ENCODE data around the gene FAM241A.

The FAM241A gene

DNA sequence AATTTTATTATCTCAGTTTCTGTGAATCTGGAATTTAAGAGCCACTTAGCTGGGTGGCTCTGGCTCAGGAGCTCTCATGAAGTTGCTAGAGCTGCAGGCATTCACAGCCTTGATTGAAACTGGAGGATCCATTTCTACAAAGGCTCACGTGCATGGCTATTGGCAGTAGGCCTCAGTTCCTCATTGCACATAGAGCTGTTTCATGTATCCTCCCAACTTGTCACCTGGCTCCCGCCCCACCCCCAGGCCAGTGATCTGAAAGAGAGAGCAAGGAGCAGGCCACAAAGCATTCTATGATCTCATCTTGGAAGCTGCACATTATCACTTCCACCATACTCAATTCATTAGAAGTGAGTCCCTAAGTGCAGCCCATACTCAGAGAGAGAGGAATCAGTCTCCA, 67.8 kb downstream of the FAM241A start:
- DNase-seq (ENCODE audit: low read depth in 2 of 2, low spot score in 1 of 2), result no peak

DNA sequence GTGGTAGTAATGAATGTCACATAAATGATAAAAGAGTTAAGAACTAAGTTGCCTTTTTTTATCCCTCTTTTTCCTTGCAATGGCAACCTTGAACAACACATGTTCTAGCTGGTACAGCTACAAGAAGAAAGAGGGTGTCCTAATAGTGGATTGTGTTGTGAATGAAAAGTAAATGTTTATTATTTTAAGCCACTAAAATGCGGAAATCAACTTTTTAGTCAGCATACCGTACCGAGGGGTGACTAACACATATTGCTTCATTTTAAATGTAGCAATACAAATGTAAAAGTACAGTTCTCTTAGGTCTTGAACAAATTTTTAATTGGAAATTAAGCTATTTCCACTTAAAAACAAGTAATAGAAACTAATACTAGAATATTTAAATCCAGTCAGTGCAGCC, 68.6 kb downstream of the FAM241A start:
- no peak for DNase-seq (ENCODE audit: low read depth in 2 of 2, low spot score in 1 of 2)

- DNase-seq (ENCODE audit: low read depth in 2 of 2, low spot score in 1 of 2), result no peak
Observed at GRCh38 chr4:112214390-112215264, 69.4 kb downstream of the FAM241A start.

GRCh38 chr4:112219826-112220366, 74.6 kb downstream of the FAM241A start:
- no peak for DNase-seq (ENCODE audit: low read depth in 2 of 2, low spot score in 1 of 2)

GRCh38 chr4:112222219-112222955, 77.1 kb downstream of the FAM241A start:
- DNase-seq (ENCODE audit: low read depth in 2 of 2, low spot score in 1 of 2), result no peak

GRCh38 chr4:112225157-112225556, 79.9 kb downstream of the FAM241A start:
- DNase-seq (ENCODE audit: low read depth in 2 of 2, low spot score in 1 of 2), result no peak

DNA sequence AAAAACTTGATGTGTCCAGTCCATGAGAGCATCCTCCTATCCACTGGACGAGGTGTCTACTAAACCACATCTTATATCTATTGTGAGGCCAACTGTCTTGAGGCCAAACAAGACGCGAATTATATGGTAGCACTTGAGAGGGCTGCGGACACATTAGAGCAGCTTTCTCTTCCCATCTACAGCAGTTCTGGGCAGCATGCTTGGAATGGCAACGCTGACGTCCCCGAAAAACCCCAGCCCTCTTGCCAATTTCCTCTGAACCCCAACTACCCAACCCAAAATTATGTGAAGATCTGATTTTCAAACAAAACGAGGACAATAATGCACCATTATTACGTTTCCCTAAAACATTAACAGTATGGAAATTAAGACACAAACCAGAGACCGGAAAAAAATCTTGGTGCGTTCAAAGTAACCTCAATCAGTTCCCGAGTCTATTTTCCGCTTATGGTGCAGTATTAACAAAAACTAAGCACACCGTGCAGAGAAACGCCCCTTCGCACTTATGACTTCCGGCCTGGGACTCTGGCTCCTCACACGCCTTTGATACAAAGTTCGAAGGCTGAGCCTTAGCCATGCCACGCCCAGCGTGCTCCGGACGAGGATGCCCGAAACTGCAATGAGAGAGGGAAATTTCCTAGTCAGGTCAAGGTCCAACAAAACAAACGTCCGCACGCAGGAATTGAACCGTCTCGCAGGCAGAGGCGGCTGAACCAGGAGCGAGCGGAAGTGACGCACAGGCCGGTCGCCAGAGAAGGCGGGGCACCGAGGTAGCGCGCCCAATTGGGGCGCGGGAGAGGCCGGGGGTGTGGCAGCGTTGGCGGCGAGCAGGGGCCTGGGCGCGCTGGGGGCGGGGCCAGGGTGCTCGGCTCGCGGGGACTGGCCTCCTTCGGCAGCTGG, 85.9 kb downstream of the FAM241A start:
- DNase-seq (ENCODE audit: low read depth in 2 of 2, low spot score in 1 of 2), result peak; percentile 92

- peak; percentile 42 to 60 for DNase-seq (ENCODE audit: low read depth in 2 of 2, low spot score in 1 of 2)
Observed at GRCh38 chr4:112231779-112232713, 86.8 kb downstream of the FAM241A start, which contains the start of gene AP1AR. Gene AP1AR (plus strand): TSS chr4:112231787. CDS start chr4:112232092, 305 bp downstream.

DNA sequence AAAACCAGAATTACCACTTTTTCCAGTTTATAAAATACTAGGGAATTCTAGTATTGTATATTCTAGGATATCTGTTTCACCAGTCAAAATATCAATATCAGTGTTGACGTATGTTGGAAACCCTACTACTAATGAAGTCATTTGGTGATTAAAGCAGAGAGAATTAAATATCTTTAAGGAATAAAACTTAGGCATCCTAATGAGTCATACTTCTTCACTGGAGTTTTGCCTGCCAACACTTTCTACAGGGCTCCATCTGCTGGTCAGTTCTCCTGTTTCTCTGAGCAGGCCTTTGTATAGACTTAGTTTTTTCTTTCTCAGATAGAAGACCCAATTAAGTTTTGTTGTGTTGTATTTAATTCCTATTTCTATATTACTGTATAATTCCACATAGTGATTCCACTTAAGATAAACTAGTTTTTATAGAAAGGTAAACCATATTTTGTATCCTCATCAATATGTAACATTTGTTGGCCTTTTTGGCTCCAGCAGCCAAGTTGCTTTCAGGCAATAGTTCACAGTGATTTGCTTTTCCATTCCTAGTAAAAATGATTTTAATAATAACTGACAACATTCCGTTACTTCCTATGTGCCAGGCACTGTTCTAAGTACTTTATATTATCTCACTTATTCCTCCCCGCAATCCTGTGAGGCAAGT, 89.8 kb downstream of the FAM241A start:
- peak; percentile 12 to 31 for DNase-seq (ENCODE audit: low read depth in 2 of 2, low spot score in 1 of 2)

- DNase-seq (ENCODE audit: low read depth in 2 of 2, low spot score in 1 of 2), result no peak
Observed at GRCh38 chr4:112236040-112236439, 90.8 kb downstream of the FAM241A start.

GRCh38 chr4:112238833-112239232, 93.6 kb downstream of the FAM241A start:
- no peak for DNase-seq (ENCODE audit: low read depth in 2 of 2, low spot score in 1 of 2)

All from stimulated activated CD8-positive, alpha-beta memory T cell treated with anti-CD3 and anti-CD28 coated beads, Interleukin-4, amount 100 ng/mL, for 4 hours (primary cell).